NCI-H1092 treated with DMSO at 0.1 percent for 48 hours (cell line): ENCODE measurements around the gene MIDN.

ENCODE experiments used
- DNase-seq: peaks from one replicate; lab custom pipeline; 2025; lab: John Stamatoyannopoulos, UW

The MIDN gene

GRCh38 chr19:1270854-1271527 lies 22.6 kb downstream of the MIDN start:
- no peak for DNase-seq

- no peak for DNase-seq
These were observed 23.4 kb downstream of the MIDN start for GRCh38 chr19:1271528-1272422.

GRCh38 chr19:1272423-1273262 lies 24.3 kb downstream of the MIDN start:
- no peak for DNase-seq

- no peak for DNase-seq
These were observed 25.1 kb downstream of the MIDN start for GRCh38 chr19:1273263-1274041.

- no peak for DNase-seq
These were observed 25.9 kb downstream of the MIDN start for GRCh38 chr19:1274081-1274851.

GRCh38 chr19:1274852-1275259 lies 26.5 kb downstream of the MIDN start:
- DNase-seq, result no peak

GRCh38 chr19:1275260-1275975 lies 27.0 kb downstream of the MIDN start, which contains the start of gene FAM174C:
TSS of gene FAM174C (plus strand) at chr19:1275530. CDS start at chr19:1275550, 20 bp downstream.
- peak; percentile 95 for DNase-seq

- DNase-seq, result no peak
These were observed 27.7 kb downstream of the MIDN start for GRCh38 chr19:1275976-1276627.

- no peak for DNase-seq
These were observed 28.2 kb downstream of the MIDN start for GRCh38 chr19:1276628-1277022.

- no peak for DNase-seq
These were observed 28.7 kb downstream of the MIDN start for GRCh38 chr19:1277061-1277460.

- no peak for DNase-seq
These were observed 29.7 kb downstream of the MIDN start for GRCh38 chr19:1278074-1278473.

- no peak for DNase-seq
These were observed 30.6 kb downstream of the MIDN start for GRCh38 chr19:1278713-1279660.

GRCh38 chr19:1279782-1280341 lies 31.5 kb downstream of the MIDN start:
- peak; percentile 66 for DNase-seq

GRCh38 chr19:1280636-1281568 lies 32.5 kb downstream of the MIDN start:
- DNase-seq, result no peak

GRCh38 chr19:1281569-1282287 lies 33.3 kb downstream of the MIDN start:
- DNase-seq, result no peak

GRCh38 chr19:1282588-1283206 lies 34.3 kb downstream of the MIDN start:
- no peak for DNase-seq
